Ascending aorta (tissue), 2 donors: ENCODE measurements around the gene MREG. TPM values are rescaled to one million over a fixed set of nuclear protein-coding genes. Genes with fewer than 3 reads are reported as not detected.

ENCODE experiments used
- DNase-seq, 2 donors: peaks; one replicate each; pipeline ENCODE4 v3.0.0-alpha.2; 2019; ENCODE audit warnings: low spot score in 2 of 2
- H3K27ac ChIP-seq, 2 donors: fragments of 200-600 bp; sonication (generic); one replicate each; pipeline ENCODE4 v1.5.1; 2016 to 2017; ENCODE audit warnings: mild to moderate bottlenecking in 1 of 2
- H3K27me3 ChIP-seq: fragments of 200-600 bp; sonication (generic); one replicate; pipeline ENCODE4 v1.5.1; 2017
- H3K36me3 ChIP-seq, 2 donors: fragments of 200-600 bp; sonication (generic); one replicate each; pipeline ENCODE4 v1.5.1; 2016
- H3K4me1 ChIP-seq, 2 donors: fragments of 200-600 bp; sonication (generic); one replicate each; pipeline ENCODE4 v1.5.1; 2016 to 2017; ENCODE audit warnings: mild to moderate bottlenecking in 1 of 2
- H3K4me3 ChIP-seq, 2 donors: fragments of 200-600 bp; sonication (generic); one replicate each; pipeline ENCODE4 v1.5.1; 2016 to 2017; ENCODE audit warnings: mild to moderate bottlenecking in 1 of 2
- H3K9me3 ChIP-seq, 2 donors: fragments of 200-600 bp; sonication (generic); one replicate each; pipeline ENCODE4 v1.5.1; 2016
- CTCF ChIP-seq, 3 experiments: fragments of 200-600 bp in 2 of 3; fragments of 450-650 bp in 1 of 3; sonication (generic) in 2 of 3; IDR thresholded peaks; one replicate each; pipeline ENCODE4 v1.5.1; 2016 to 2019; ENCODE audit warnings: antibody characterized with exemption in 3 of 3, mild to moderate bottlenecking in 1 of 3, moderate library complexity in 1 of 3
- intact Hi-C: fragments of 100-400 bp; cut with DNase I; formaldehyde crosslinking; loops from one replicate; pipeline ENCODE4 v1.15.1; 2023
- total RNA-seq: library from RNA; depleted of rRNA; stranded (reverse); fragments of >200 nt; gene quantifications from one replicate; pipeline ENCODE4 v1.1.0, GENCODE V29; 2016

MREG gene
- total RNA-seq, 1 donor from 2014 or later = not detected

- peaks cover 0 to 2% of the 10 kb centered on the region in 2 donors for H3K4me1 ChIP-seq
- H3K36me3 ChIP-seq = no peaks in the 10 kb centered on the region
- H3K27ac ChIP-seq = no peak overlapping the region
- H3K9me3 ChIP-seq = no peaks in the 10 kb centered on the region
- no peak for TF ChIP-seq CTCF (IDR thresholded peaks at IDR 0.05)
- no peaks in the 10 kb centered on the region for H3K27me3 ChIP-seq
- H3K4me3 ChIP-seq = no peak overlapping the region
- no peak for DNase-seq
- intact Hi-C loops = no loop called here
Measured at GRCh38 chr2:215969131-215969841, 44.1 kb downstream of the MREG start.

GRCh38 chr2:215968499-215968898 lies 44.9 kb downstream of the MREG start:
- Histone ChIP-seq H3K4me1 (peaks cover 0 to 2% of the 10 kb centered on the region in 2 donors), H3K36me3 (no peaks in the 10 kb centered on the region), H3K9me3 (no peaks in the 10 kb centered on the region), H3K27ac (no peak overlapping the region), H3K27me3 (no peaks in the 10 kb centered on the region), H3K4me3 (no peak overlapping the region)
- intact Hi-C loops = no loop called here
- DNase-seq = no peak
- no peak for TF ChIP-seq CTCF (IDR thresholded peaks at IDR 0.05)

- no peaks in the 10 kb centered on the region for H3K9me3 ChIP-seq
- H3K36me3 ChIP-seq = no peaks in the 10 kb centered on the region
- intact Hi-C loops = no loop called here
- no peaks in the 10 kb centered on the region for H3K27me3 ChIP-seq
- no peak for DNase-seq
- no peak overlapping the region for H3K4me3 ChIP-seq
- no peak for TF ChIP-seq CTCF (IDR thresholded peaks at IDR 0.05)
- no peaks in the 10 kb centered on the region for H3K4me1 ChIP-seq
- no peak overlapping the region for H3K27ac ChIP-seq
Measured at GRCh38 chr2:215967590-215968378, 45.6 kb downstream of the MREG start.

GRCh38 chr2:215966951-215967350 lies 46.4 kb downstream of the MREG start:
- Histone ChIP-seq H3K27ac (no peak overlapping the region), H3K27me3 (no peaks in the 10 kb centered on the region), H3K4me1 (no peaks in the 10 kb centered on the region), H3K4me3 (no peak overlapping the region), H3K36me3 (no peaks in the 10 kb centered on the region), H3K9me3 (no peaks in the 10 kb centered on the region)
- no peak for TF ChIP-seq CTCF (IDR thresholded peaks at IDR 0.05)
- no peak for DNase-seq
- intact Hi-C loops = no loop called here

- Histone ChIP-seq H3K4me3 (no peak overlapping the region), H3K4me1 (no peaks in the 10 kb centered on the region), H3K27me3 (no peaks in the 10 kb centered on the region), H3K27ac (no peak overlapping the region), H3K9me3 (no peaks in the 10 kb centered on the region), H3K36me3 (no peaks in the 10 kb centered on the region)
- no peak for DNase-seq
- intact Hi-C loops = no loop called here
- TF ChIP-seq CTCF (IDR thresholded peaks at IDR 0.05) = no peak
Measured at GRCh38 chr2:215966274-215966673, 47.1 kb downstream of the MREG start.
